Measurements from ENCODE around the gene CCDC30.

Gene CCDC30

DNA sequence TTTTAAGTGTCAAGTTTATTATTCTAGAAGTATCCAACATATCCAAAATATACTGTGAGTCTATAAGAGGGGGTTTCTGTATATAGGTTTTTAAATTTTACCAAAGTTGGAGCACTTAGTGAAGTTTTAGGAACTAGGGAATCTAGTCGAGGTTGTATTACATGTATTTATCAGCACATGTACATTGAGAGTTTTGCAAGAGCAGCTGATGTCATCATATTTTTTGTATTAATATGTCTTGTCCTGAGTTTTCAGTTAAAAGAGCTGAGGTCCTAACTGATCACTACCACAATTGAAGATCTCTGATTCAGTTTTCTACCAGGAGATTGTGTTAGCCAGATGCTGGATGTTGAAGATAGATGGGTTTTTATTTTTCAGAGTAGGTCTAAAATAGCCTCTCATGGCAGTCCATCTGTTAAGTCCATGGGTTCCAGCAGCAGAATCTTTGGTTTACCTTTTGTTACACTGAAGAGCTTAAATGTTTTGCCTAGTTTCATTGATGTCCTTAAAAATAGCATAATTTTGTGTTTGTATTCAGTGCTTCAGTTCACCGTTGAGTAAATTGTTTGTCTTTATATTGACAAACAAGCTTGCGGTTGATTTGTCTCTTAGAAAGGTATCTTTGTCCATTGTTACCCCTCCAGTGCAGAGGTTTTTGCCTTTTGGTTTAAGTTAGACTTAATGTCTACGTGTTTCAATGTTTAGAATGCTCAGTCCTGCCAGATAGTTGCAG is 235.2 kb downstream of the CCDC30 start:
- DNase-seq (ENCODE audit: low read depth) = no peak
- TF ChIP-seq CTCF (IDR thresholded peaks at IDR 0.05; ENCODE audit: low read depth, low read length, missing control alignments) = no peak
- in situ Hi-C loops (cut with HindIII; ENCODE audit: low sequenced_read_pairs) = no loop called here
- no peak overlapping the region for H3K4me3 ChIP-seq (ENCODE audit: low read depth, low read length)

- DNase-seq (ENCODE audit: low read depth) = no peak
- TF ChIP-seq CTCF (IDR thresholded peaks at IDR 0.05; ENCODE audit: low read depth, low read length, missing control alignments) = no peak
- no peak overlapping the region for H3K4me3 ChIP-seq (ENCODE audit: low read depth, low read length)
- in situ Hi-C loops (cut with HindIII; ENCODE audit: low sequenced_read_pairs) = no loop called here
These were observed 236.9 kb downstream of the CCDC30 start for GRCh38 chr1:42700006-42700405.

DNA sequence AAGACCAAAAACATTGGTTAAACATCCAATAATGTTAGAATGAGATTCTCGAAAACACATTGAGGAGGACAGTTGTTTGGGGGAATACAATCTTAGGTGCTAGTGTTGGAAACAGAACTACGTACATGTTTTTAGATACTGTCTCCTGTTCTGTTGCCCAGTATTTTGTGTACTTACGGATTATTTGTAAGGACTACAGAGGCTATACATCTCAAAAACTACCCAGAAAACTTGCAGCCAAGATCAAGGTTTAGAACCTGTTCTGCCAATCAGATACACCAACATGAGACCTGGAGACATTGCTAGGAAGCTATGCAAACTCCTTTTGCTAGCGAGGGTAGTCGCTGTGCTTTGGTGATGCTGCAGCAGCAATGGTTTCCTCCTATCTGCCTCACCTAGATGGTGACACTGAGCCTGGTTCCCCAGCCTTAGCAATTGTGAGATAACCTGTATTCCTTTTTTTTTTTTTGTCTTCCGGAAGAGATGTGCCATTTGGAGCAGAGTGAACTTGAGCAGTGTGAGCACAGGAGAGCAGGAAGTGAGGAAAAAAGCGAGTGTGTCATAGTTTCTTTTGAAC is 240.9 kb downstream of the CCDC30 start:
- in situ Hi-C loops (cut with HindIII; ENCODE audit: low sequenced_read_pairs) = no loop called here
- DNase-seq (ENCODE audit: low read depth) = no peak
- H3K4me3 ChIP-seq (ENCODE audit: low read depth, low read length) = no peak overlapping the region

More for the DNA sequence above, 240.9 kb downstream of the CCDC30 start:
- TF ChIP-seq CTCF (IDR thresholded peaks at IDR 0.05; ENCODE audit: low read depth, low read length, missing control alignments) = no peak

Measured in astrocyte of the cerebellum (primary cell).